ENCODE measurements around the gene FUT7. TPM values are rescaled to one million over a fixed set of nuclear protein-coding genes. Genes with fewer than 3 reads are reported as not detected.
A peak's percentile ranks its signal among the peaks of the same experiment; 100 is the strongest.

FUT7 gene
- total RNA-seq, 4 donors from 2014 or later = 0.20 TPM; not detected in 3

- Histone ChIP-seq H3K4me1 (peaks cover 0 to 44% (median 22%) of the 10 kb centered on the region in 3 donors), H3K36me3 (peaks cover 0 to 13% of the 10 kb centered on the region in 2 donors), H3K27ac (peak overlapping the region in 3 of 4 donors; percentile 24 to 68 (median 64)), H3K4me3 (peak overlapping the region in 1 of 2 donors; percentile 67), H3K9me3 (no peaks in the 10 kb centered on the region), H3K27me3 (no peaks in the 10 kb centered on the region)
- WGBS, 2 donors (ENCODE audit: low coverage in 1 of 2) = no CpG with 5 or more reads among the region's 21 CpGs
- ATAC-seq = no peak
- TF ChIP-seq EP300 (IDR thresholded peaks at IDR 0.05) (no peak), POLR2A (IDR thresholded peaks at IDR 0.05) (no peak), CTCF (IDR thresholded peaks at IDR 0.05) (no peak), POLR2AphosphoS5 (IDR thresholded peaks at IDR 0.05) (no peak)
These were observed 6.3 kb downstream of the FUT7 start for GRCh38 chr9:137025517-137025966.

- TF ChIP-seq CTCF (IDR thresholded peaks at IDR 0.05) (no peak), POLR2A (IDR thresholded peaks at IDR 0.05) (no peak), POLR2AphosphoS5 (IDR thresholded peaks at IDR 0.05) (no peak), EP300 (IDR thresholded peaks at IDR 0.05) (no peak)
- H3K4me3 ChIP-seq = no peak overlapping the region
- no peak for ATAC-seq
- H3K27me3 ChIP-seq = no peaks in the 10 kb centered on the region
- no peak overlapping the region for H3K27ac ChIP-seq
- H3K9me3 ChIP-seq = no peaks in the 10 kb centered on the region
- WGBS, 2 donors (ENCODE audit: low coverage in 1 of 2) = no CpG with 5 or more reads among the region's 15 CpGs
- H3K4me1 ChIP-seq = peaks cover 0 to 30% (median 12%) of the 10 kb centered on the region in 3 donors
- peaks cover 0 to 30% of the 10 kb centered on the region in 2 donors for H3K36me3 ChIP-seq
These were observed 8.3 kb downstream of the FUT7 start for GRCh38 chr9:137023583-137023991.

- TF ChIP-seq CTCF (IDR thresholded peaks at IDR 0.05) (no peak), POLR2AphosphoS5 (IDR thresholded peaks at IDR 0.05) (no peak), POLR2A (IDR thresholded peaks at IDR 0.05) (no peak), EP300 (IDR thresholded peaks at IDR 0.05) (no peak)
- no peak for ATAC-seq
- Histone ChIP-seq H3K4me1 (peaks cover 0 to 27% (median 10%) of the 10 kb centered on the region in 3 donors), H3K27me3 (no peaks in the 10 kb centered on the region), H3K4me3 (no peak overlapping the region), H3K9me3 (no peaks in the 10 kb centered on the region), H3K36me3 (peaks cover 0 to 34% of the 10 kb centered on the region in 2 donors), H3K27ac (no peak overlapping the region)
- 50 to 71% methylated on average over 2 to 4 of the region's 7 CpGs for WGBS, 2 donors (ENCODE audit: low coverage in 1 of 2)
These were observed 8.7 kb downstream of the FUT7 start for GRCh38 chr9:137023157-137023556.

- 100% methylated on average over 2 of the region's 23 CpGs; no CpG with 5 or more reads in 1 of the 2 donors for WGBS, 2 donors (ENCODE audit: low coverage in 1 of 2)
- Histone ChIP-seq H3K4me1 (peaks cover 0 to 26% (median 10%) of the 10 kb centered on the region in 3 donors), H3K9me3 (no peaks in the 10 kb centered on the region), H3K27ac (no peak overlapping the region), H3K27me3 (no peaks in the 10 kb centered on the region), H3K4me3 (no peak overlapping the region), H3K36me3 (peaks cover 0 to 40% of the 10 kb centered on the region in 2 donors)
- no peak for TF ChIP-seq EP300 (IDR thresholded peaks at IDR 0.05)
- no peak for TF ChIP-seq POLR2AphosphoS5 (IDR thresholded peaks at IDR 0.05)
- TF ChIP-seq POLR2A (IDR thresholded peaks at IDR 0.05) = no peak
- TF ChIP-seq CTCF (IDR thresholded peaks at IDR 0.05) = no peak
- ATAC-seq = no peak
These were observed 9.3 kb downstream of the FUT7 start for GRCh38 chr9:137022662-137023008.

GRCh38 chr9:137021979-137022661 lies 9.8 kb downstream of the FUT7 start:
- H3K27ac ChIP-seq = no peak overlapping the region
- no peaks in the 10 kb centered on the region for H3K27me3 ChIP-seq
- H3K36me3 ChIP-seq = peaks cover 0 to 45% of the 10 kb centered on the region in 2 donors
- TF ChIP-seq POLR2A (IDR thresholded peaks at IDR 0.05) = no peak
- no peak for TF ChIP-seq CTCF (IDR thresholded peaks at IDR 0.05)
- no peak for TF ChIP-seq POLR2AphosphoS5 (IDR thresholded peaks at IDR 0.05)
- TF ChIP-seq EP300 (IDR thresholded peaks at IDR 0.05) = no peak
- peak; percentile 50 for ATAC-seq
- H3K9me3 ChIP-seq = no peaks in the 10 kb centered on the region
- peaks cover 0 to 21% (median 5%) of the 10 kb centered on the region in 3 donors for H3K4me1 ChIP-seq
- no peak overlapping the region for H3K4me3 ChIP-seq
- WGBS, 2 donors (ENCODE audit: low coverage in 1 of 2) = 81% methylated on average over 8 of the region's 30 CpGs; no CpG with 5 or more reads in 1 of the 2 donors
